K562 (cell line): ENCODE data around the gene NFIB.

Experiments
- ADNP ChIP-seq: fragments of 200-800 bp; sonication (Bioruptor generic); IDR thresholded peaks from 2 replicates; pipeline ENCODE4 v1.6.1; 2016; ENCODE audit warnings: missing genetic modification characterization, missing compliant biosample characterization
- CTCF ChIP-seq, 3 experiments: IDR thresholded peaks in 2 of 3; conservative IDR thresholded peaks in 1 of 3; 2 replicates each; pipeline ENCODE4 v1.5.1; 2011 to 2012; ENCODE audit warnings: low read length in 3 of 3, mild to moderate bottlenecking in 3 of 3, control low read depth in 2 of 3, improper control_type of control experiment in 1 of 3, inconsistent platforms in 1 of 3, low read depth in 1 of 3, mixed read lengths in 1 of 3, moderate library complexity in 1 of 3; ENCODE audit not compliant: insufficient read depth in 2 of 3
- FOXK1 ChIP-seq: sonication (generic); formaldehyde crosslinking; IDR thresholded peaks from 2 replicates; pipeline ENCODE4 v1.8.0; 2022; ENCODE audit warnings: missing genetic modification reagents, mild to moderate bottlenecking, borderline replicate concordance
- GATAD2B ChIP-seq: fragments of 450-650 bp; IDR thresholded peaks from 2 replicates; pipeline ENCODE4 v1.6.1; 2017; ENCODE audit warnings: mild to moderate bottlenecking, borderline replicate concordance
- HMG20A ChIP-seq: fragments of 450-650 bp; formaldehyde crosslinking; conservative IDR thresholded peaks from 2 replicates; pipeline ENCODE4 v1.4.0; 2020; ENCODE audit warnings: mild to moderate bottlenecking, mixed read lengths
- JUN ChIP-seq, 2 experiments: sonication (generic) in 1 of 2; formaldehyde crosslinking in 1 of 2; IDR thresholded peaks; 2 replicates each; pipeline versions ENCODE4 v1.6.1 to v1.8.0; 2012 to 2022; ENCODE audit warnings: borderline replicate concordance in 2 of 2, mild to moderate bottlenecking in 2 of 2, improper control_type of control experiment in 1 of 2, low read depth in 1 of 2, low read length in 1 of 2, missing genetic modification reagents in 1 of 2
- POLR2A ChIP-seq: fragments of 450-650 bp; conservative IDR thresholded peaks from 2 replicates; pipeline ENCODE4 v1.6.1; 2016
- RBM39 ChIP-seq: fragments of 200-400 bp; formaldehyde crosslinking; optimal IDR thresholded peaks from 2 replicates; pipeline ENCODE3; 2018; ENCODE audit warnings: low read depth, low read length
- TAF9B ChIP-seq: fragments of 450-650 bp; IDR thresholded peaks from 2 replicates; pipeline ENCODE4 v1.6.1; 2018; ENCODE audit warnings: mild to moderate bottlenecking; ENCODE audit not compliant: partially characterized antibody
- ZBTB2 ChIP-seq: fragments of 450-650 bp; IDR thresholded peaks from 2 replicates; pipeline ENCODE4 v1.6.1; 2016; ENCODE audit warnings: antibody characterized with exemption
- ZNF384 ChIP-seq: IDR thresholded peaks from 2 replicates; pipeline ENCODE4 v1.6.1; 2012; ENCODE audit warnings: low read depth, low read length, improper control_type of control experiment

- TF ChIP-seq RBM39, result no peak
- no peak for TF ChIP-seq ADNP (tag)
- no peak for TF ChIP-seq GATAD2B
- TF ChIP-seq TAF9B, result no peak
- TF ChIP-seq JUN (IDR thresholded peaks at IDR 0.05; ENCODE audit: borderline replicate concordance, low read depth, low read length), result no peak
- no peak for TF ChIP-seq JUN (CRISPR knock-in tag; IDR thresholded peaks at IDR 0.05; ENCODE audit: borderline replicate concordance)
- TF ChIP-seq ZNF384, result no peak
- no peak for TF ChIP-seq CTCF (IDR thresholded peaks at IDR 0.05 in 2 of 3, conservative IDR thresholded peaks at IDR 0.05 in 1 of 3; ENCODE audit: insufficient read depth in 2 of 3, low read depth in 1 of 3, low read length in 3 of 3)
- no peak for TF ChIP-seq HMG20A (CRISPR knock-in tag)
- no peak for TF ChIP-seq ZBTB2
- no peak for TF ChIP-seq POLR2A
- no peak for TF ChIP-seq FOXK1 (CRISPR knock-in tag)
Observed at GRCh38 chr9:14304259-14304658, 9.7 kb downstream of the NFIB start.
